ENCODE data around the gene ATRIP.
"Not testable (repeated sequence)": the region's sequence is repeated elsewhere in the genome, so short reads cannot be mapped to it uniquely, and the experiment has no call there.

The ATRIP gene

DNA sequence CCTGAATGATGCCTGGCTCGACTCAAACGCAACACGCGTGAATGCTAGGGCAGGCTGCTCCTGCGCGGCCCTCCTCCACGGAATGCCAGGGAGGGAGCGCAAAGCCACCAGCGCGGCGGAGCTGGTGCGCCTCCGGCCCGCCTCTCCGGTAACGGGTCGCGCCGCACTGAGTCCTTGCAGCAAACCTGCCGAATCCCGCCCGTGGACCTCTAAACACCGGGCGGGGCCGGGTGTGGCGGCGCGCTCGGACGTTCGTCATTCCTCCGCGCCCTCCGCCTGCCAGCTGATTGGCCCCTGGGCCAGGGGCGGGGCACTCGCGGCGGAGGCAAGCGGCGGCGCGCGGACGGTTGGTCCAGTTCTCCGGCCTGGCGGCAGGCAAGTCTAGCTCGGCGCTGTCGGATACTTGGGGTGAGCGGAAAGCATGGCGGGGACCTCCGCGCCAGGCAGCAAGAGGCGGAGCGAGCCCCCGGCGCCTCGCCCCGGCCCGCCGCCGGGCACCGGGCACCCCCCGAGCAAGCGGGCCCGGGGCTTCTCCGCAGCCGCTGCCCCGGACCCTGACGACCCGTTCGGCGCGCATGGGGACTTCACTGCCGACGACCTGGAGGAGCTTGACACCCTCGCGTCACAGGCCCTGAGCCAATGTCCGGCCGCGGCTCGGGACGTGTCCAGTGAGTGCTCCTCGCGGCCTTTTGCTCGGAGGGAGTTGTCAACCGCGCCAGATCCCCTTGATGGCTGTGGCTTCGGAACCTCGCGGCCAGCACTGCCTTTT, at the start of gene ATRIP:
TSS of gene ATRIP (plus strand) at position 313 of the 769 bp plus-strand sequence. CDS start at position 422, 109 bp downstream.
- peaks cover 7% of the 10 kb centered on the region; the same call in 1 of the 2 replicates for H3K4me1 ChIP-seq (ENCODE audit: control insufficient read depth, insufficient read depth, low read length)
- H3K4me3 ChIP-seq (ENCODE audit: low read depth, low read length) = peak within 1 kb of the TSS; percentile 79
- peak within 1 kb of the TSS; percentile 70 for H3K9ac ChIP-seq (ENCODE audit: low read depth, low read length)
- no peaks in the 10 kb centered on the region for H3K9me3 ChIP-seq (ENCODE audit: control insufficient read depth, insufficient read depth, low read length)
- no peaks in the 10 kb centered on the region for H3K27me3 ChIP-seq (ENCODE audit: control insufficient read depth, insufficient read depth, low read length)
- H3K36me3 ChIP-seq (ENCODE audit: control insufficient read depth, insufficient read depth, low read length) = peaks cover 44% of the 10 kb centered on the region
- peak within 1 kb of the TSS; percentile 90 for H3K27ac ChIP-seq (ENCODE audit: low read depth, low read length)

DNA sequence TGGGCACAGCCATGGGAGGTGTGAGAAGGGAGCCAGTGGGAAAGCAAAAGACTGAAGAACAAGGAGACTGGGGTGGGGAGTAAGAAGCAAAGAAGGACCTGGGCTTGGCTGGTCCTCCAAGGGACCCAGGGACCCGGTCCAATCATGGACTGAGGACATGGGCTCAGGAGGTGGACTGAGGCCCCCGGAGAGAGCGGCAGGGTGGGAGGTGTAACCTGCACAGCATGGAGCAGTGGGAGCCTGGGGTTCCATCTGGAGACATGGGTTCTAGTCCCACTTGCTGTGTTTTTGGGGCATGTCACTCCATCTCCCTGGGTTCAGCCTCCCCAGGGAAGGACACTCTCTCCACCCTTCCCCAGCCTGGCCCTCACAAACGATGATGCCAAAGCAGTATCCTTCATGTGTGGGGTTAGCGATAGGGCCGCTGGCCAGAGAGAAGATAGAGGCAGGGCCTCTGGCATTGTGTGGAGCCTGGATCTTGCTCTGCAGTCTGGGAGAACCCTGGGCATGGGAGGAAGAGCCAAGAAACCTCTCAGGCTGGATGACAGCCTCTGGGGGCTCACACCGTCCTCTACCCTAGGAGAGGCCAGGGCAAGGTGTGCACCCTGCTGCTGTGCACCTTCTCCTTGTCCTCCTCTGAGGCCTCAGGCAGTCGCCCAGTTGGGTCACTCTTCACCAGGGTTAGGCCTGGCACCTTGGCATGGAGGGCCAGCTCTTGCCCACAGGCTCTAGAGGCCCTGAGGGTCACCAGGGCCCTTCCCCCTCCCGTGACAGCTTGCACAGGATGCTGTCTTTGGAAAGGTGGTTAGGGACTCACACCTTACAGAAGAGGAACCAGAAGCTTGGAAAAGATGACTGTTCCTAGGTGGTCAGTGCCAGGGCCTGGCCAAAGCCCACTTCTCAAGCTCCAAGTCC, 48.5 kb upstream of the ATRIP start:
- no peak overlapping the region for H3K4me3 ChIP-seq (ENCODE audit: low read depth, low read length)
- H3K27ac ChIP-seq (ENCODE audit: low read depth, low read length) = no peak overlapping the region
- H3K9ac ChIP-seq (ENCODE audit: low read depth, low read length) = no peak overlapping the region
- H3K9me3 ChIP-seq (ENCODE audit: control insufficient read depth, insufficient read depth, low read length) = no peaks in the 10 kb centered on the region
- no peaks in the 10 kb centered on the region for H3K4me1 ChIP-seq (ENCODE audit: control insufficient read depth, insufficient read depth, low read length)
- H3K27me3 ChIP-seq (ENCODE audit: control insufficient read depth, insufficient read depth, low read length) = no peaks in the 10 kb centered on the region
- H3K36me3 ChIP-seq (ENCODE audit: control insufficient read depth, insufficient read depth, low read length) = peaks cover 15% of the 10 kb centered on the region; the same call in 1 of the 2 replicates

DNA sequence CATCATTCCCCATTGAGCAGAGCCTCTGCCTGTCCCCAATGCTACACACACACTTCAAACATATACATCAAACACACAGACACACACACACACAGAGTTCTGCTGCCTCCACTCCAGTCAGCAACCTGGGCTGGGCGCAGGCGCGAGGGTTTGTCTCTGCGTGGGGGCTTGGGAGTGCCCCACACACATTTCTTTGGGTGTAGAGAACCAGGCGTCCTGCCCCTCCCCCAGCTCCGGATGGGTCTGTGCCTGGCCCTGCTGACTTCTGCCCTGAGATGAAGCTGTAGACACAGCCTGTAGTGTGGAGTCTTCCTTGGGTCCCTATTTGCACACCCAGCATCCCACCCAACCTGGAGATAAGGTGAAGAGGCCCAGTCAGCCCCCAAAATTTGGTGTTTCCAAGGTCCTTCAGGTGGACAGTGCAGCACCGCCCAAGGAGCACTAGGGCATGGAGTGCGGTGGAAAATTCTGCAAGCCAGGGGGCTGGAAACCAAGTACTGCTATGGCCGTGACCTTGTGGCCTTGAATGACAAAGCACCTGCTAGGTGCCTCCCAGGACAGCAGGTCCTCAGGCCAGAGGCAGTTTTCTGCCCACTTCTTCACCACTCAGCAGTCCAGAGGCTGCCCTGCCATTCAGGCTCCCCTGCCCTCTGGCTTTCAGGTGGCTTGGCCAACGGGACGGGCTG, 47.7 kb upstream of the ATRIP start:
- H3K9me3 ChIP-seq (ENCODE audit: control insufficient read depth, insufficient read depth, low read length) = no peaks in the 10 kb centered on the region
- H3K4me3 ChIP-seq (ENCODE audit: low read depth, low read length) = no peak overlapping the region
- H3K36me3 ChIP-seq (ENCODE audit: control insufficient read depth, insufficient read depth, low read length) = peaks cover 24% of the 10 kb centered on the region
- no peak overlapping the region for H3K9ac ChIP-seq (ENCODE audit: low read depth, low read length)
- no peaks in the 10 kb centered on the region for H3K27me3 ChIP-seq (ENCODE audit: control insufficient read depth, insufficient read depth, low read length)
- no peaks in the 10 kb centered on the region for H3K4me1 ChIP-seq (ENCODE audit: control insufficient read depth, insufficient read depth, low read length)
- H3K27ac ChIP-seq (ENCODE audit: low read depth, low read length) = no peak overlapping the region

- no peaks in the 10 kb centered on the region for H3K27me3 ChIP-seq (ENCODE audit: control insufficient read depth, insufficient read depth, low read length)
- H3K36me3 ChIP-seq (ENCODE audit: control insufficient read depth, insufficient read depth, low read length) = peaks cover 31% of the 10 kb centered on the region
- H3K9ac ChIP-seq (ENCODE audit: low read depth, low read length) = no peak overlapping the region
- no peak overlapping the region for H3K27ac ChIP-seq (ENCODE audit: low read depth, low read length)
- no peaks in the 10 kb centered on the region for H3K4me1 ChIP-seq (ENCODE audit: control insufficient read depth, insufficient read depth, low read length)
- no peaks in the 10 kb centered on the region for H3K9me3 ChIP-seq (ENCODE audit: control insufficient read depth, insufficient read depth, low read length)
- no peak overlapping the region for H3K4me3 ChIP-seq (ENCODE audit: low read depth, low read length)
These were observed 47.0 kb upstream of the ATRIP start for GRCh38 chr3:48399387-48400172.

DNA sequence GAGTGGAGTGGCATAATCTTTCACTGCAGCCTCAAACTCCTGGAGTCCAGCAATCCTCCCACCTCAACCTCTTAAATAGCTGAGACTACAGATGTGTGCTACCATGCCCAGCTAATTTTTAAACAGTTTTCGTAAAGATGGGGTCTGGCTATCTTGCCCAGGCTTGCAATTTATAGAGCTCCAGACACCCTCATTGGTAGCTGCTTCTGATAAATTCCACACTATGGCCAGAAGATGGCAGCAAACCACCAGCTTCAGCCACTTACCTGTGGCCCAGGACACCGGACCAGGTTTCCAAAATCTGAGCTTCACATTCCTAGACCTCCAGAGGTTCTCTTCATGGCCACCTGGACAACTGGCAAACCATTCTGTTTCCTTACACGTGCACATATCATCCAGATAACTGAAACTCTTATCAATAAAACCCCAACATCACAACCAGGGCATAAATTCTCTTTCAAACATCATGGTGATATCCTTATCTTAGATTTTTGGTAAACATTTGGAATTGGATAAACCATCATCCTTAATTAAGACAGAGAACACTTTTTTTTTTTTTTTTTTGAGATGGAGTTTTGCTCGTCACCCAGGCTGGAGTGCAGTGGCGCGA, 45.6 kb upstream of the ATRIP start:
- no peaks in the 10 kb centered on the region for H3K27me3 ChIP-seq (ENCODE audit: control insufficient read depth, insufficient read depth, low read length)
- H3K4me1 ChIP-seq (ENCODE audit: control insufficient read depth, insufficient read depth, low read length) = no peaks in the 10 kb centered on the region
- no peaks in the 10 kb centered on the region for H3K9me3 ChIP-seq (ENCODE audit: control insufficient read depth, insufficient read depth, low read length)
- no peak overlapping the region for H3K9ac ChIP-seq (ENCODE audit: low read depth, low read length)
- no peak overlapping the region for H3K27ac ChIP-seq (ENCODE audit: low read depth, low read length)
- H3K4me3 ChIP-seq (ENCODE audit: low read depth, low read length) = no peak overlapping the region
- peaks cover 44% of the 10 kb centered on the region for H3K36me3 ChIP-seq (ENCODE audit: control insufficient read depth, insufficient read depth, low read length)

DNA sequence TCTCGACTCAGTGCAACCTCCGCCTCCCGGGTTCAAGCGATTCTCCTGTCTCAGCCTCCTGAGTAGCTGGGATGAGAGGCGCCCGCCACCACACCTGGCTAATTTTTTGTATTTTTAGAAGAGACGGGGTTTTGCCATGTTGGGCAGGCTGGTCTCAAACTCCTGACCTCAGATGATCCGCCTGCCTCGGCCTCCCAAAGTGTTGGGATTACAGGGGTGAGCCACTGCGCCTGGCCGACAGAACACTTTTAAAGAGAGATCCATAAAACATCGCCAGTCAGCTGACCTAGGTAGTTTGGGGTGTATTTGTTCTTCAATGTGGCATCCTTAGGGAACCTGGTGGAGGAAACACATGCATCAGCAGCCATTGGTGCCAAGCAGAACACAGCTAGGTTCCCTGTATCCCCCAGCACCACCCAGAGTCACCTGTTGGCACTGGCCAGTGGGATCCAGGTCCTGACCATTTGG, 45.1 kb upstream of the ATRIP start:
- not testable (repeated sequence) for H3K4me1 ChIP-seq (ENCODE audit: control insufficient read depth, insufficient read depth, low read length); H3K4me3 ChIP-seq (ENCODE audit: low read depth, low read length); H3K9ac ChIP-seq (ENCODE audit: low read depth, low read length); H3K27ac ChIP-seq (ENCODE audit: low read depth, low read length); H3K9me3 ChIP-seq (ENCODE audit: control insufficient read depth, insufficient read depth, low read length); H3K27me3 ChIP-seq (ENCODE audit: control insufficient read depth, insufficient read depth, low read length)
- peaks cover 50% of the 10 kb centered on the region for H3K36me3 ChIP-seq (ENCODE audit: control insufficient read depth, insufficient read depth, low read length)

DNA sequence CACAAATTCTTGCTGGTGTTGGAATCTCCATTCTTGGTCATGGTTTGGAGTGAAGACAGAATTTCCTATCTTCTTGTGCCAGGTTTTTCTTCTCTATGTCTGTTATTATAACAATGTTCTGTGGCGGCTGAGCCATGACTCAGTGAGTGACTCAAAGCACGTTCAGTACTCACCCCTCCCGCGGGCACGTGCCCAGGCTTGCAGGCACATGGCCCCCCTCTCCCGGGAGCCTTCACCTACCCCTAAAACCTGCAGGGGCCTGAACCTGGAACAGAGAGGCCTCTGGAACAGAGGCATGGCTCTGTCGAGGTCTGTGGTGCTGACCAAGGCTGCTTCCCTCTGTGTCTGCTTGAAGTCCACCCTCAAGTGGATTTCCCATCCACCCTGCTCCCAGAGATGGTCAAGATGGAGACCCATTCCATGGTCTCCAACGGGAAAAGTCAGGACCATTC, 44.2 kb upstream of the ATRIP start:
- Histone ChIP-seq H3K4me1 (ENCODE audit: control insufficient read depth, insufficient read depth, low read length) (no peaks in the 10 kb centered on the region), H3K36me3 (ENCODE audit: control insufficient read depth, insufficient read depth, low read length) (peaks cover 58% of the 10 kb centered on the region)

GRCh38 chr3:48402907-48403306, 43.6 kb upstream of the ATRIP start:
- Histone ChIP-seq H3K36me3 (ENCODE audit: control insufficient read depth, insufficient read depth, low read length) (peaks cover 64% of the 10 kb centered on the region), H3K4me3 (ENCODE audit: low read depth, low read length) (no peak overlapping the region), H3K27ac (ENCODE audit: low read depth, low read length) (no peak overlapping the region), H3K4me1 (ENCODE audit: control insufficient read depth, insufficient read depth, low read length) (no peaks in the 10 kb centered on the region), H3K9me3 (ENCODE audit: control insufficient read depth, insufficient read depth, low read length) (no peaks in the 10 kb centered on the region), H3K9ac (ENCODE audit: low read depth, low read length) (no peak overlapping the region), H3K27me3 (ENCODE audit: control insufficient read depth, insufficient read depth, low read length) (no peaks in the 10 kb centered on the region)

More for the DNA sequence above, 44.2 kb upstream of the ATRIP start:
- Histone ChIP-seq H3K27ac (ENCODE audit: low read depth, low read length) (no peak overlapping the region), H3K9me3 (ENCODE audit: control insufficient read depth, insufficient read depth, low read length) (no peaks in the 10 kb centered on the region), H3K27me3 (ENCODE audit: control insufficient read depth, insufficient read depth, low read length) (no peaks in the 10 kb centered on the region), H3K9ac (ENCODE audit: low read depth, low read length) (no peak overlapping the region), H3K4me3 (ENCODE audit: low read depth, low read length) (no peak overlapping the region)

DNA sequence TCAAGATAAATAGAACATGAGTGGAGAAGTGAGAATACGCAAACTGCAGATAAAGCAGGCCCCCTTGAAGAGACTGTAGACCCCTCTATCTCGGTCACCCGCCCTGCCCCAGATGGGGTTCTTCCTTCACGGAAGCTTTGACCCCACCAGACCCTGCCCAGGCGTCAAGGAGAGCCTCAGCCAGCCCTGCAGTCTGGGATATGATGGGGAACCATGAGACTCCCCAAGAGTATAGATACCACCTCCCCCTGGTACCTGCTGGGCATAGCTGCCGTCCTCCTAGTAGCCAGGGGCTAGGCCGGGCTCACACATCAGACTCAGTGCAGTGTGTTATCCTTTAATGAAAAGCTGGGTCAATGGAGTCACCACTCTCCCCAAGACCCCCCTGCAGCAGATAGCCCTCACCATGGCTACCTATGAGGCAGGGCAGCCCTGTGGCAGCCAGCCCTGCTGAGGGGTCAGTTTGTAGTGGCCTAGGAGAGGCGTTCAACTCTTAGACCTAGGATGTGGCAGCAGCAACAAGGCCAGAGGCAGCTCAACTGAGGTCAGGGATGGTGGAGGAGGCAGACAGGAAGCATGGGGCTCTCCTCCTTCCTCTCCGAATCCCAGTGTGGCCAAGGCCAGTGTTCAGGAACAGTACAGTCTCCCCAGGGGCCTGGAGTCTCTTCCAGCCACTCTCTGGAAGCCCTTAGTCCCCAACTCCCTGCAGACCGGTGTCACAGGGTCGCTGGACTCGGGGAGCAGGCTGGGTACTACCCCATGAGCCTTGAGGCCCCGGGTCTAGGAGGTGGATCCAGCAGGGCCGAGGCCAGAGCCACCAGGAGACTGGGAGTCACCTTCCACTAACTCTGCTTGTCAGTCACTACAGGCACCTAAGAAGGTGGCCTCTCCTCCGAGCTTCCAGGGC, 42.8 kb upstream of the ATRIP start:
- no peaks in the 10 kb centered on the region for H3K4me1 ChIP-seq (ENCODE audit: control insufficient read depth, insufficient read depth, low read length)
- no peaks in the 10 kb centered on the region for H3K27me3 ChIP-seq (ENCODE audit: control insufficient read depth, insufficient read depth, low read length)
- no peak overlapping the region for H3K4me3 ChIP-seq (ENCODE audit: low read depth, low read length)
- H3K9me3 ChIP-seq (ENCODE audit: control insufficient read depth, insufficient read depth, low read length) = no peaks in the 10 kb centered on the region
- no peak overlapping the region for H3K9ac ChIP-seq (ENCODE audit: low read depth, low read length)
- H3K36me3 ChIP-seq (ENCODE audit: control insufficient read depth, insufficient read depth, low read length) = peaks cover 72% of the 10 kb centered on the region
- H3K27ac ChIP-seq (ENCODE audit: low read depth, low read length) = no peak overlapping the region

Data from HUES48 (cell line).